Measurements from ENCODE around the gene TRAK1.

The TRAK1 gene

GRCh38 chr3:42205800-42206514 lies 114.8 kb downstream of the TRAK1 start:
- H3K4me3 ChIP-seq (ENCODE audit: low read depth, low read length), result no peak overlapping the region
- DNase-seq (ENCODE audit: low read depth), result no peak
- TF ChIP-seq, protein P1, sequence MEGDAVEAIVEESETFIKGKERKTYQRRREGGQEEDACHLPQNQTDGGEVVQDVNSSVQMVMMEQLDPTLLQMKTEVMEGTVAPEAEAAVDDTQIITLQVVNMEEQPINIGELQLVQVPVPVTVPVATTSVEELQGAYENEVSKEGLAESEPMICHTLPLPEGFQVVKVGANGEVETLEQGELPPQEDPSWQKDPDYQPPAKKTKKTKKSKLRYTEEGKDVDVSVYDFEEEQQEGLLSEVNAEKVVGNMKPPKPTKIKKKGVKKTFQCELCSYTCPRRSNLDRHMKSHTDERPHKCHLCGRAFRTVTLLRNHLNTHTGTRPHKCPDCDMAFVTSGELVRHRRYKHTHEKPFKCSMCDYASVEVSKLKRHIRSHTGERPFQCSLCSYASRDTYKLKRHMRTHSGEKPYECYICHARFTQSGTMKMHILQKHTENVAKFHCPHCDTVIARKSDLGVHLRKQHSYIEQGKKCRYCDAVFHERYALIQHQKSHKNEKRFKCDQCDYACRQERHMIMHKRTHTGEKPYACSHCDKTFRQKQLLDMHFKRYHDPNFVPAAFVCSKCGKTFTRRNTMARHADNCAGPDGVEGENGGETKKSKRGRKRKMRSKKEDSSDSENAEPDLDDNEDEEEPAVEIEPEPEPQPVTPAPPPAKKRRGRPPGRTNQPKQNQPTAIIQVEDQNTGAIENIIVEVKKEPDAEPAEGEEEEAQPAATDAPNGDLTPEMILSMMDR (IDR thresholded peaks at IDR 0.05; ENCODE audit: low read depth, low read length, missing control alignments), result no peak
- in situ Hi-C loops (cut with HindIII; ENCODE audit: low sequenced_read_pairs), result no loop called here

DNA sequence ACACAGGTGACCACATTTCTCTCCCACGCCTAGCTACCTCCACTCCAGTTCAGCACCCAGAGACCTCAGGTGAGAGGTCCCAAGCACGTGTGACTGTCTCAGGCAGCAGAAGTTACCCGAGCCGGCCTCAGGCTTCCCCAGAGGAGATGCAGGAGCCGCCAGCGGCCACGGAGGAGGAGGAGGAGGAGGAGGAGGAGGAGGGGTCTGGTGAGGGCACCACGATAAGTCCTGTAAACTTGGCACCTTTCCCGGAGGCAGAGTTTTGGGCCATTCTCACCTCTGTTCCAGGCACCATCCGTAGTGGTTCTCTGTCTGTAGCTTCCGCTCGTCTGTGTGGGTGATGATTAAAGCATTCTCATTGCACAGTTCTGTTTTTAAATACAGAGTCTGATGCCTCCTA lies 118.8 kb downstream of the TRAK1 start:
- TF ChIP-seq, protein P1 (IDR thresholded peaks at IDR 0.05; ENCODE audit: low read depth, low read length, missing control alignments), result no peak
- H3K4me3 ChIP-seq (ENCODE audit: low read depth, low read length), result no peak overlapping the region
- DNase-seq (ENCODE audit: low read depth), result no peak
- in situ Hi-C loops (cut with HindIII; ENCODE audit: low sequenced_read_pairs), result no loop called here

DNA sequence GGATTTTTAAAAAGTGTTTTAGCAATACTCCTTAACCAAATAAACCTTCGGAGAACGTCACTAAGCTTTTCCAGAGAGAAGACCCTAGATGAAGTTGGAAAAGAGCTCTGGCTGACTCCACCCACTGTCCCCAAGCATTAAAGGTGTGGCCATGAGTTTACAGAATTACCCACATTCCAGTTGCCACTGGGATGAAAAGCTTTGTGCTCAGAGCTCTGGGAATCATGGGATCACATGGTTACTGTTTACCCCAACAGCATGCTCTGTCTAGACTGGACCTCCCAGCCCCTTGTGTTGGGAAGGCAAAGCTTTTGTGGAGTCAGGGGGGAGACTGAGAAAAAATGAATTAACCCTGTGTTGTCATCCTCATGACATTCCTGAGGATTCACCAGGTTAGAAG lies 119.6 kb downstream of the TRAK1 start:
- no peak overlapping the region for H3K4me3 ChIP-seq (ENCODE audit: low read depth, low read length)
- in situ Hi-C loops (cut with HindIII; ENCODE audit: low sequenced_read_pairs), result no loop called here
- TF ChIP-seq, protein P1 (IDR thresholded peaks at IDR 0.05; ENCODE audit: low read depth, low read length, missing control alignments), result no peak
- DNase-seq (ENCODE audit: low read depth), result no peak

- in situ Hi-C loops (cut with HindIII; ENCODE audit: low sequenced_read_pairs), result no loop called here
- TF ChIP-seq, protein P1 (IDR thresholded peaks at IDR 0.05; ENCODE audit: low read depth, low read length, missing control alignments), result no peak
- DNase-seq (ENCODE audit: low read depth), result no peak
- no peak overlapping the region for H3K4me3 ChIP-seq (ENCODE audit: low read depth, low read length)
Measured at GRCh38 chr3:42213417-42213816, 122.3 kb downstream of the TRAK1 start.

DNA sequence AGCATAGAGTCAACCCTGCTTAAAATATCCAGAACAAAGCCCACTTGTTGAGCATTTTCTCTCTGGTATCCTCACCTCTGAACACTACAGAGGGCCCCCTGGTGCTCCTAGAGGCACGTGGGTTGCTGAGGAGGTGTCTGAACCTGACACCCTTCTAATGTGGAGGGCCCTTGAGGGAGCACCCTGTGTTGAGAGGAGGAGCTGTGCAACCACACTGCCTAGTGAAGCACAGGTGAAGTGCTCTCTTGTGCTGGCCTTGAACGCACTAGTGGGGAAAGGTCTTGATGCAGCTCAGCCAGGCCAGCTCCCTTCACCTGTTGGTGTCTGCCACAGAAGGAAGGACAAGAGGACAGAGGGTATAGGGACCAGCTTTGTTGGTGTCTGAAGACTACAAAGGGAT lies 122.9 kb downstream of the TRAK1 start:
- TF ChIP-seq, protein P1 (IDR thresholded peaks at IDR 0.05; ENCODE audit: low read depth, low read length, missing control alignments), result no peak
- DNase-seq (ENCODE audit: low read depth), result no peak
- in situ Hi-C loops (cut with HindIII; ENCODE audit: low sequenced_read_pairs), result no loop called here
- H3K4me3 ChIP-seq (ENCODE audit: low read depth, low read length), result no peak overlapping the region

- no peak overlapping the region for H3K4me3 ChIP-seq (ENCODE audit: low read depth, low read length)
- no peak for DNase-seq (ENCODE audit: low read depth)
- in situ Hi-C loops (cut with HindIII; ENCODE audit: low sequenced_read_pairs), result no loop called here
- TF ChIP-seq, protein P1 (IDR thresholded peaks at IDR 0.05; ENCODE audit: low read depth, low read length, missing control alignments), result no peak
Measured at GRCh38 chr3:42214565-42215283, 123.6 kb downstream of the TRAK1 start.
